GM18511 (cell line): ENCODE data around the gene SLC25A31.
A peak's percentile ranks its signal among the peaks of the same experiment; 100 is the strongest.

Experiments
- ATAC-seq: cut with Tn5 transposase; IDR thresholded peaks from one replicate; pipeline ENCODE4 v1.9.1; 2021; ENCODE audit warnings: mild to moderate bottlenecking, moderate library complexity; ENCODE audit not compliant: unreplicated experiment

SLC25A31 gene

GRCh38 chr4:127776620-127777019 is 46.4 kb downstream of the SLC25A31 start:
- peak; percentile 25 for ATAC-seq

GRCh38 chr4:127777487-127777886 is 47.3 kb downstream of the SLC25A31 start:
- no peak for ATAC-seq

GRCh38 chr4:127778102-127778501 is 47.9 kb downstream of the SLC25A31 start:
- ATAC-seq: no peak

GRCh38 chr4:127780598-127780997 is 50.4 kb downstream of the SLC25A31 start:
- ATAC-seq: no peak

GRCh38 chr4:127781300-127782024 is 51.3 kb downstream of the SLC25A31 start:
- ATAC-seq: peak; percentile 42

- peak; percentile 79 for ATAC-seq
Measured at GRCh38 chr4:127782025-127782274, 51.8 kb downstream of the SLC25A31 start.

- peak; percentile 47 for ATAC-seq
Measured at GRCh38 chr4:127782275-127783025, 52.2 kb downstream of the SLC25A31 start, which contains the start of gene HSPA4L. TSS of gene HSPA4L (plus strand) at chr4:127782322. CDS start at chr4:127782551, 229 bp downstream.

- ATAC-seq: peak; percentile 9
Measured at GRCh38 chr4:127783026-127783769, 53.0 kb downstream of the SLC25A31 start.

GRCh38 chr4:127783955-127784770 is 54.0 kb downstream of the SLC25A31 start:
- no peak for ATAC-seq

GRCh38 chr4:127788517-127788916 is 58.3 kb downstream of the SLC25A31 start:
- ATAC-seq: peak; percentile 69

- no peak for ATAC-seq
Measured at GRCh38 chr4:127791391-127791790, 61.2 kb downstream of the SLC25A31 start.

GRCh38 chr4:127793528-127793927 is 63.3 kb downstream of the SLC25A31 start:
- no peak for ATAC-seq

- ATAC-seq: no peak
Measured at GRCh38 chr4:127799711-127800110, 69.5 kb downstream of the SLC25A31 start.

GRCh38 chr4:127809173-127809800 is 79.1 kb downstream of the SLC25A31 start:
- no peak for ATAC-seq

GRCh38 chr4:127810551-127810950 is 80.4 kb downstream of the SLC25A31 start:
- ATAC-seq: no peak

- no peak for ATAC-seq
Measured at GRCh38 chr4:127822430-127822829, 92.2 kb downstream of the SLC25A31 start.
